Measurements from ENCODE around the gene GAD1. TPM values are rescaled to one million over a fixed set of nuclear protein-coding genes. Genes with fewer than 3 reads are reported as not detected.

Gene GAD1
- total and polyA plus RNA-seq, 10 of the 15 experiments (the other 5 are each of a cell fraction or from before 2014, with no cell fraction given) = 0.04 to 3.4 (median 0.42) TPM

DNA sequence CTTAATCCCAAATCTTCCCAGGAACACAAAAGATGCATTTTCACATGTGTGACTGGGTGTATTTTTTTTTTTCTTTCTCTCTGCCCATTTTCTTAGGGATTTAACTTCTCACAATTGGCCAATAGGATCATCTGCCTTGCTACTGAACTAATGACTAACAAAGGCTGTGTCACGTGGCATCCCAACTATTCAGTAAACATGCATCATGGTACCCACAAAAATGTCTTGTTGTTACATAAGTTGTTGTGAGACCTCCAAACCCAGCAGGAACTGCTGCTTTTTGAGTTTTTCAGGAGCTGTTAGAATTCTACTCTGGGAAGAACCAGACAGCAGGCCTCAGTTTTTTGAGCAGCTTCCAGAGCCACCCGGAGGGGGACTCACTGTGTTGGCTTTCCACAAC lies 31.9 kb downstream of the GAD1 start (continued):
- TF ChIP-seq KAT2A (conservative IDR thresholded peaks at IDR 0.05; ENCODE audit: control insufficient read depth, low read depth, low read length) (no peak), NFIC (IDR thresholded peaks at IDR 0.05; ENCODE audit: low read depth, low read length) (no peak), POLR2AphosphoS5 (IDR thresholded peaks at IDR 0.05; ENCODE audit: low read length) (no peak), MTA2 (IDR thresholded peaks at IDR 0.05; ENCODE audit: low read depth) (no peak), CHD2 (IDR thresholded peaks at IDR 0.05; ENCODE audit: borderline replicate concordance, low read depth, low read length) (no peak), CHD1 (IDR thresholded peaks at IDR 0.05; ENCODE audit: low read depth, low read length) (no peak), ZBTB4 (CRISPR knock-in tag; IDR thresholded peaks at IDR 0.05) (no peak), SPI1 (IDR thresholded peaks at IDR 0.05; ENCODE audit: borderline replicate concordance, insufficient read depth, low read depth, low read length) (no peak), POLR2AphosphoS2 (IDR thresholded peaks at IDR 0.05; ENCODE audit: low read depth, low read length) (no peak), NBN (IDR thresholded peaks at IDR 0.05) (no peak), IRF4 (IDR thresholded peaks at IDR 0.05; ENCODE audit: low read depth, low read length) (no peak), TBL1XR1 (IDR thresholded peaks at IDR 0.05; ENCODE audit: low read depth, low read length) (no peak)
- TF ChIP-seq, protein P1, sequence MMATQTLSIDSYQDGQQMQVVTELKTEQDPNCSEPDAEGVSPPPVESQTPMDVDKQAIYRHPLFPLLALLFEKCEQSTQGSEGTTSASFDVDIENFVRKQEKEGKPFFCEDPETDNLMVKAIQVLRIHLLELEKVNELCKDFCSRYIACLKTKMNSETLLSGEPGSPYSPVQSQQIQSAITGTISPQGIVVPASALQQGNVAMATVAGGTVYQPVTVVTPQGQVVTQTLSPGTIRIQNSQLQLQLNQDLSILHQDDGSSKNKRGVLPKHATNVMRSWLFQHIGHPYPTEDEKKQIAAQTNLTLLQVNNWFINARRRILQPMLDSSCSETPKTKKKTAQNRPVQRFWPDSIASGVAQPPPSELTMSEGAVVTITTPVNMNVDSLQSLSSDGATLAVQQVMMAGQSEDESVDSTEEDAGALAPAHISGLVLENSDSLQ (IDR thresholded peaks at IDR 0.05) = no peak
